Activated naive CD8-positive, alpha-beta T cell treated with anti-CD3 and anti-CD28 coated beads for 36 hours (primary cell): ENCODE data around the gene DDRGK1. TPM values are rescaled to one million over a fixed set of nuclear protein-coding genes. Genes with fewer than 3 reads are reported as not detected.
A peak's percentile ranks its signal among the peaks of the same experiment; 100 is the strongest.

Experiments
- DNase-seq: peaks from one replicate; pipeline ENCODE4 v3.0.0; 2021
- H3K27ac Mint-ChIP-seq: one replicate; pipeline ENCODE4 v1.8.0; 2022; ENCODE audit warnings: mild to moderate bottlenecking, moderate library complexity, mixed read lengths
- H3K27me3 Mint-ChIP-seq: one replicate; pipeline ENCODE4 v1.8.0; 2022; ENCODE audit warnings: mild to moderate bottlenecking, mixed read lengths
- H3K36me3 Mint-ChIP-seq: one replicate; pipeline ENCODE4 v1.8.0; 2021; ENCODE audit warnings: mild to moderate bottlenecking, mixed read lengths
- H3K4me1 Mint-ChIP-seq: one replicate; pipeline ENCODE4 v1.8.0; 2021; ENCODE audit warnings: mixed read lengths
- H3K4me3 Mint-ChIP-seq: one replicate; pipeline ENCODE4 v1.8.0; 2022; ENCODE audit warnings: mild to moderate bottlenecking, moderate library complexity, mixed read lengths
- H3K9me3 Mint-ChIP-seq: one replicate; pipeline ENCODE4 v1.8.0; 2022; ENCODE audit warnings: mixed read lengths
- total RNA-seq, 2 experiments: library from RNA; stranded (reverse); gene quantifications; one replicate each; pipeline ENCODE4 v1.2.3, GENCODE V29; 2021

The DDRGK1 gene
- total RNA-seq, 2 experiments from 2014 or later = 58.8 to 62.0 TPM

- Mint-ChIP-seq H3K4me1 (peaks cover 11% of the 10 kb centered on the region), H3K9me3 (no peaks in the 10 kb centered on the region), H3K36me3 (no peaks in the 10 kb centered on the region), H3K27ac (no peak overlapping the region), H3K27me3 (peaks cover 17% of the 10 kb centered on the region), H3K4me3 (peak overlapping the region; percentile 80)
- DNase-seq = no peak
Observed at GRCh38 chr20:3171391-3172125, 32.9 kb downstream of the DDRGK1 start.

- Mint-ChIP-seq H3K36me3 (no peaks in the 10 kb centered on the region), H3K9me3 (no peaks in the 10 kb centered on the region), H3K4me1 (peaks cover 11% of the 10 kb centered on the region), H3K4me3 (no peak overlapping the region), H3K27me3 (peaks cover 17% of the 10 kb centered on the region), H3K27ac (no peak overlapping the region)
- no peak for DNase-seq
Observed at GRCh38 chr20:3168829-3169590, 35.5 kb downstream of the DDRGK1 start.

GRCh38 chr20:3168079-3168828 lies 36.2 kb downstream of the DDRGK1 start:
- DNase-seq = no peak
- Mint-ChIP-seq H3K4me1 (peaks cover 11% of the 10 kb centered on the region), H3K27ac (no peak overlapping the region), H3K9me3 (no peaks in the 10 kb centered on the region), H3K27me3 (peaks cover 17% of the 10 kb centered on the region), H3K36me3 (no peaks in the 10 kb centered on the region), H3K4me3 (no peak overlapping the region)

- no peak for DNase-seq
- Mint-ChIP-seq H3K36me3 (no peaks in the 10 kb centered on the region), H3K27ac (no peak overlapping the region), H3K4me1 (peaks cover 10% of the 10 kb centered on the region), H3K27me3 (peaks cover 17% of the 10 kb centered on the region), H3K4me3 (no peak overlapping the region), H3K9me3 (no peaks in the 10 kb centered on the region)
Observed at GRCh38 chr20:3167738-3168078, 36.8 kb downstream of the DDRGK1 start.

GRCh38 chr20:3166913-3167342 lies 37.6 kb downstream of the DDRGK1 start:
- DNase-seq = no peak
- Mint-ChIP-seq H3K4me1 (peaks cover 6% of the 10 kb centered on the region), H3K36me3 (no peaks in the 10 kb centered on the region), H3K4me3 (no peak overlapping the region), H3K9me3 (no peaks in the 10 kb centered on the region), H3K27me3 (peaks cover 17% of the 10 kb centered on the region), H3K27ac (no peak overlapping the region)

GRCh38 chr20:3166338-3166912 lies 38.1 kb downstream of the DDRGK1 start:
- no peaks in the 10 kb centered on the region for H3K9me3 Mint-ChIP-seq
- H3K27ac Mint-ChIP-seq = no peak overlapping the region
- H3K36me3 Mint-ChIP-seq = no peaks in the 10 kb centered on the region
- H3K4me3 Mint-ChIP-seq = no peak overlapping the region
- H3K4me1 Mint-ChIP-seq = peaks cover 6% of the 10 kb centered on the region
- DNase-seq = no peak
- peaks cover 17% of the 10 kb centered on the region for H3K27me3 Mint-ChIP-seq

- Mint-ChIP-seq H3K4me3 (no peak overlapping the region), H3K9me3 (no peaks in the 10 kb centered on the region), H3K27ac (no peak overlapping the region), H3K4me1 (peaks cover 6% of the 10 kb centered on the region), H3K27me3 (peaks cover 17% of the 10 kb centered on the region), H3K36me3 (no peaks in the 10 kb centered on the region)
- DNase-seq = no peak
Observed at GRCh38 chr20:3165473-3166337, 38.8 kb downstream of the DDRGK1 start.

GRCh38 chr20:3164763-3165410 lies 39.6 kb downstream of the DDRGK1 start:
- no peak for DNase-seq
- H3K27me3 Mint-ChIP-seq = peaks cover 14% of the 10 kb centered on the region
- H3K27ac Mint-ChIP-seq = no peak overlapping the region
- H3K9me3 Mint-ChIP-seq = no peaks in the 10 kb centered on the region
- no peaks in the 10 kb centered on the region for H3K36me3 Mint-ChIP-seq
- H3K4me1 Mint-ChIP-seq = peaks cover 7% of the 10 kb centered on the region
- peak overlapping the region; percentile 10 for H3K4me3 Mint-ChIP-seq

- DNase-seq = no peak
- peaks cover 14% of the 10 kb centered on the region for H3K27me3 Mint-ChIP-seq
- peaks cover 9% of the 10 kb centered on the region for H3K4me1 Mint-ChIP-seq
- H3K9me3 Mint-ChIP-seq = no peaks in the 10 kb centered on the region
- H3K4me3 Mint-ChIP-seq = no peak overlapping the region
- peaks cover 2% of the 10 kb centered on the region for H3K36me3 Mint-ChIP-seq
- no peak overlapping the region for H3K27ac Mint-ChIP-seq
Observed at GRCh38 chr20:3164043-3164762, 40.3 kb downstream of the DDRGK1 start.

- H3K36me3 Mint-ChIP-seq = peaks cover 6% of the 10 kb centered on the region
- peaks cover 11% of the 10 kb centered on the region for H3K4me1 Mint-ChIP-seq
- peaks cover 6% of the 10 kb centered on the region for H3K27me3 Mint-ChIP-seq
- H3K27ac Mint-ChIP-seq = peak overlapping the region; percentile 16
- H3K9me3 Mint-ChIP-seq = no peaks in the 10 kb centered on the region
- no peak for DNase-seq
- no peak overlapping the region for H3K4me3 Mint-ChIP-seq
Observed at GRCh38 chr20:3163099-3164042, 41.1 kb downstream of the DDRGK1 start.

GRCh38 chr20:3162080-3162611 lies 42.3 kb downstream of the DDRGK1 start:
- no peaks in the 10 kb centered on the region for H3K9me3 Mint-ChIP-seq
- no peak overlapping the region for H3K4me3 Mint-ChIP-seq
- H3K36me3 Mint-ChIP-seq = peaks cover 6% of the 10 kb centered on the region
- no peak for DNase-seq
- no peak overlapping the region for H3K27ac Mint-ChIP-seq
- H3K27me3 Mint-ChIP-seq = no peaks in the 10 kb centered on the region
- peaks cover 19% of the 10 kb centered on the region for H3K4me1 Mint-ChIP-seq

- peaks cover 25% of the 10 kb centered on the region for H3K4me1 Mint-ChIP-seq
- no peak overlapping the region for H3K27ac Mint-ChIP-seq
- no peaks in the 10 kb centered on the region for H3K27me3 Mint-ChIP-seq
- no peak for DNase-seq
- no peak overlapping the region for H3K4me3 Mint-ChIP-seq
- H3K36me3 Mint-ChIP-seq = peaks cover 12% of the 10 kb centered on the region
- H3K9me3 Mint-ChIP-seq = no peaks in the 10 kb centered on the region
Observed at GRCh38 chr20:3161316-3162079, 43.0 kb downstream of the DDRGK1 start.
